Measurements from ENCODE around the gene KMT2A.

DNA sequence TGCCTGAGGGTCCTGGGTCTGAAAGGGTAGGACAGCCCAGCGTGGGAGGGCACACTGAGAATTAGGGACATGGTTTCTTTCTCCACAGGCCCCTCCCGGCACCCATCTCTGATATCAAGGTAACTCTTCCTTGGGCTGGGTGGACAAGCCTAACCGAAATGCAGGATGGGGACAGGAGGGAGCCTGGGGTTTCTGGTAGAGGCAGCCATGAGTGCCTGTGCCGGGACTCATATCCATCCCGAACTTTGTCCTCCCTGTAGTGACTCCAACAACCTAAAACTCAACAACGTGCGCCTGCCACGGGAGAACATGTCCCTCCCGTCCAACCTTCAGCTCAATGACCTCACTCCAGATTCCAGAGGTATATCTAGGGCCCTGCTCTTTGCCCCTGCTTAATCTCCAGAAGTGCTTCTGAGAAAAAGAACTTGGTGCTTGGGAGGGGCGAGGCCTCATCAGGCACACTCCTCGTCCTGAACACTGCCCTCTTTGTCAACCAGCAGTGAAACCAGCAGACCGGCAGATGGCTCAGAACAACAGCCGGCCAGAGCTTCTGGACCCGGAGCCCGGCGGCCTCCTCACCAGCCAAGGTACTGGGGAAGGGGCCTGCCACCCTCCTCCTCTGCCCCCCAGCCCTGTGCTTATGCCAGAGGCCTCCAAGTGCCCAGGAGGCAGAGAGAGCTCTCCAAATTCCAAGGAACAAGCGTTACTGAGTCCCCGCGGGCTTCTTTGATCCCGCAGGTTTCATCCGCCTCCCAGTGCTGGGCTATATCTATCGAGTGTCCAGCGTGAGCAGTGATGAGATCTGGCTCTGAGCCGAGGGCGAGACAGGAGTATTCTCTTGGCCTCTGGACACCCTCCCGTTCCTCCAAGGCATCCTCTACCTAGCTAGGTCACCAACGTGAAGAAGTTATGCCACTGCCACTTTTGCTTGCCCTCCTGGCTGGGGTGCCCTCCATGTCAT lies 97.8 kb downstream of the KMT2A start:
- TF ChIP-seq EP300 (IDR thresholded peaks at IDR 0.05) (no peak), MAFK (IDR thresholded peaks at IDR 0.05; ENCODE audit: partially characterized antibody) (no peak), FOXS1 (CRISPR knock-in tag; IDR thresholded peaks at IDR 0.05) (no peak)
